Measurements from ENCODE around the gene SUPT6H.

- TF ChIP-seq CTCF (IDR thresholded peaks at IDR 0.05) (no peak), POLR2A (IDR thresholded peaks at IDR 0.05) (no peak), POLR2AphosphoS5 (IDR thresholded peaks at IDR 0.05) (no peak)
These were observed 39.0 kb downstream of the SUPT6H start for GRCh38 chr17:28700830-28701492.

Measured in stomach (tissue), 4 donors.